Activated effector memory CD4-positive, alpha-beta T cell treated with Interleukin-2 at 50 U/mL for 16 hours (primary cell): ENCODE results near the gene MNT.

Experiments used
- DNase-seq: peaks from one replicate; pipeline ENCODE4 v3.0.0-alpha.2; 2020

The MNT gene

GRCh38 chr17:2415081-2415480, 14.2 kb upstream of the MNT start:
- DNase-seq, result no peak

- DNase-seq, result no peak
These were observed 13.7 kb upstream of the MNT start for GRCh38 chr17:2414446-2415064.

- no peak for DNase-seq
These were observed 11.7 kb upstream of the MNT start for GRCh38 chr17:2412561-2413021.

- DNase-seq, result no peak
These were observed 10.1 kb upstream of the MNT start for GRCh38 chr17:2410951-2411350.

- DNase-seq, result no peak
These were observed 6.3 kb upstream of the MNT start for GRCh38 chr17:2406903-2407790.

- no peak for DNase-seq
These were observed 5.5 kb upstream of the MNT start for GRCh38 chr17:2406271-2406902.

- no peak for DNase-seq
These were observed 4.5 kb upstream of the MNT start for GRCh38 chr17:2405247-2405926.

- DNase-seq, result no peak
These were observed 2.2 kb upstream of the MNT start for GRCh38 chr17:2403044-2403443.

- no peak for DNase-seq
These were observed 1.7 kb upstream of the MNT start for GRCh38 chr17:2402544-2402943.

- peak; percentile 99 for DNase-seq
These were observed 764 bp upstream of the MNT start for GRCh38 chr17:2401426-2402221.

GRCh38 chr17:2400474-2400866, 390 bp downstream of the MNT start:
- peak; percentile 51 for DNase-seq

GRCh38 chr17:2399572-2400473, 1.0 kb downstream of the MNT start:
- DNase-seq, result peak; percentile 89

GRCh38 chr17:2398655-2399571, 1.9 kb downstream of the MNT start:
- peak; percentile 51 for DNase-seq

GRCh38 chr17:2398182-2398581, 2.7 kb downstream of the MNT start:
- DNase-seq, result no peak

GRCh38 chr17:2397247-2398171, 3.4 kb downstream of the MNT start:
- DNase-seq, result no peak

- peak; percentile 15 for DNase-seq
These were observed 4.2 kb downstream of the MNT start for GRCh38 chr17:2396568-2397246.

GRCh38 chr17:2396192-2396567, 4.7 kb downstream of the MNT start:
- DNase-seq, result no peak
